C4-2B (cell line): ENCODE measurements around the gene PLA2G1B.

Experiments
- H3K27ac ChIP-seq: fragments of 450-650 bp; 2 replicates; pipeline ENCODE4 v1.5.1; 2017
- CTCF ChIP-seq: fragments of 450-650 bp; conservative IDR thresholded peaks from 2 replicates; pipeline ENCODE4 v1.5.1; 2017; ENCODE audit warnings: mild to moderate bottlenecking
- ZFX ChIP-seq: fragments of 450-650 bp; IDR thresholded peaks from 2 replicates; pipeline ENCODE4 v1.6.1; 2017

The PLA2G1B gene

DNA sequence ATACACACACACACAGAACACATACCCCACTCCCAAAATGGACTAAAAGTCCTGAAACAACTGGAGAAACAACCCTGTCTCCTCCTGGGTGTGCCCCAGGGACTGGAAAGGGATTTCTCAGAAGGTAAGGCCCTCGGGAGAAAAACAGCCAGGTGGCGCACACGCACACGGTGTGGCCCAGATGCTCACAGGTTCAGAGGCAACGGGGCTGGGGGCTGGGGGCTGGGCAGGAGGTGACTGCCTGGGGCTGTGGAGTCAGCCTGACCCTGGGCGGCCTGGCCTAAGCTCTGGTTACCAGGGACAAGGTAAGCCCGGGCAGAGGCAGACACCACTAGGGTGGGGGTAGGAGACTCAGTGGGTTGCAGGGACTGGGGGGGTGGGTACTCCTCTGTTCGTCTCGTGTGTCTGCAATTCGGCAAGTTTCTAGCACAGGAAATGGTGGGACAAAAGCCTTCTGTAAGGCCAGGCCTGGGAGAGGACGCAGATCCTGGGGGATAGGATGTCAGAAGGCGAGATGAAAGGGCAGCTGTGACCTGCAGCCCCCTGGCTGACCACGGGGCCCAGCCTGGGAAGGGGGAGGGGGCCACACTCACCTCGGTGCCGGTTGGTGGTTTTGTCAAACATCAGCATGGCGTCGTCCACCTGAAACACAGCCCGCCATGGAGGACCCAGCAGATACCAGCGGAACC lies 31.0 kb upstream of the PLA2G1B start:
- no peak for TF ChIP-seq ZFX
- TF ChIP-seq CTCF = no peak; the same call in 1 of the 2 replicates
- H3K27ac ChIP-seq = no peak overlapping the region

- H3K27ac ChIP-seq = no peak overlapping the region
- no peak for TF ChIP-seq CTCF
- TF ChIP-seq ZFX = no peak
Observed at GRCh38 chr12:120357104-120357503, 29.5 kb upstream of the PLA2G1B start.

GRCh38 chr12:120356567-120357030 lies 29.0 kb upstream of the PLA2G1B start:
- H3K27ac ChIP-seq = no peak overlapping the region
- TF ChIP-seq CTCF (peak; percentile 89), ZFX (no peak)

- no peak for TF ChIP-seq ZFX
- no peak for TF ChIP-seq CTCF
- H3K27ac ChIP-seq = no peak overlapping the region
Observed at GRCh38 chr12:120353556-120354317, 26.2 kb upstream of the PLA2G1B start.

DNA sequence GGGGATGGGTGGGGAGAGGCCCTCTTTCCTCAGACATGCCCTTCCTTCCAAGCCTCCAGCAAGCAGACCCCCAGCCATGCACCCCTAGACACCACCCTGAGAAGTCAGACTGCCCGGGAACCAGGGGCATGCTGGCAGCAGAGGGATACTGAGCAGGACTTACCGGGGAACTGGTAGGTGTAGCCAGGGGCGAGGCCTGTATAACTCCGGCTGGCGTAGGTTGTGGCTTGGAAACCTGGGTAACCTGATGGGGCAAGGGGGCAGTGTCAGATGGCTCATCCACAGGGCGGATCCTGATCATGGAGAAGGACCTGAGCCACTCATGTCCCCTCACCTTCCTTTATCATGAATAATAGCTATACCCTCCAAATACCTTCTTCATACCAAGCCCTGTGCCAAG lies 25.6 kb upstream of the PLA2G1B start:
- no peak for TF ChIP-seq ZFX
- no peak for TF ChIP-seq CTCF
- H3K27ac ChIP-seq = no peak overlapping the region

DNA sequence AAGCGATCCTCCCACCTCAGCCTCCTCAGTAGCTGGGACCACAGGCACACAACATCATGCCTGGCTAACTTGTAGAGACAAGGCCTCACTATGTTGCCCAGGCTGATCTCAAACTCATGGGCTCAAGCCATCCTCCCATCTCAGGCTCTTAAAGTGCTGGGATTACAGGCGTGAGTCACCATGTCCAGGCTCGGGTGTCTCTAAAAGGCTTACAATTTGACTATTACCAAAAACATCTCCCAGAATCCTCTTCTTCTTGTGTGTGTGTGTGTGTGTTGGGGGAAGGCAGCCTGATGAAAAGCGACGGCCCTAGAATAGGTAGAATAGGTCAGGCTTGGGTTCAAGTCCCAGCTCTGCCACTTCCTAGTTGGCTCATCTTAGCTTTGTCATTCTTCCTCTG lies 24.5 kb upstream of the PLA2G1B start:
- no peak overlapping the region for H3K27ac ChIP-seq
- no peak for TF ChIP-seq CTCF
- TF ChIP-seq ZFX = no peak

DNA sequence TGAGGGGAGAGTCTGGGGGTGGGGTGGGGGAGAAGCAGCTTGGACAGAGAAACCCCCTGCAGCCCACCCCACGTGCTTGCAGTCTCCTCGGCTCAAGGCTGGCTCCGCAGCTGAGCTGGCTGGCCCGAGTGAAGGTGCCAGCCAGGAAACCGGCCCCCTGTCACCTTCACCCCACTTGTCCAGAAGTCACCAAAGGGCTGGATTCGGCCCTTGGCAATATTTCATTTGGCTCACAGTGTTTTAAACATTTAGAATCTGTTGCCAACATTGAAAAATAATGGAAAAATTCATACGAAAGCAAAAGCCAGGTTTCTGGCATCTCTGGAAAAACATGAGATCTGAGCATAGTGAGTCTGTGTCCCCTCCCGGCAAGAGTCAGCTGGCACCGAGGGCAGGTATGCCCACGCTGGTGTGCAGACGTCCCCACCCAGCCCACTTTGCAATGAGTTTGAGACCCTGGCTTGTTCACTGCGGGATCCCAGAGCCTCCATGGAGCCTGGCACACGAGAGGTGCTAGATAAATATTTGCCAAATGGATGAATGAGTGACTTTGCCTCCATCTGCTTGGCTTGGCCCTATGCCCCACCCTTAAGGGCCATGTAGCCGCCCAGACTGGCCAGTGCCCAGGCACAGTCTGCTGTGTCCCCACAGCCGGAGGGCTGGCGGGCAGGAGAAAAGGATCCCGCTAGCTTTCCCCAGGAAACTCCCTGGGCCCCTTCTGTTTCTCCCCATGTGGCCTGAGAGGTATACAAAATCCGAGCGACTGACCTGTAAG lies 23.2 kb upstream of the PLA2G1B start:
- no peak overlapping the region for H3K27ac ChIP-seq

More for the DNA sequence above, 23.2 kb upstream of the PLA2G1B start:
- TF ChIP-seq ZFX (no peak), CTCF (no peak)
